Measurements from ENCODE around the gene DIPK1B. TPM values are rescaled to one million over a fixed set of nuclear protein-coding genes. Genes with fewer than 3 reads are reported as not detected.

DIPK1B gene
- total RNA-seq, 6 experiments from 2014 or later: not detected

GRCh38 chr9:136668983-136669790, 43.2 kb upstream of the DIPK1B start:
- peaks cover 3% of the 10 kb centered on the region; the same call in 1 of the 2 replicates for H3K27me3 Mint-ChIP-seq (ENCODE audit: insufficient read depth)
- H3K4me1 Mint-ChIP-seq (ENCODE audit: low read depth): no peaks in the 10 kb centered on the region
- no peaks in the 10 kb centered on the region for H3K9me3 Mint-ChIP-seq

GRCh38 chr9:136669791-136670464, 42.4 kb upstream of the DIPK1B start:
- H3K4me3 Mint-ChIP-seq: no peak overlapping the region
- no peak for TF ChIP-seq CTCF (IDR thresholded peaks at IDR 0.05)
- H3K9me3 Mint-ChIP-seq: no peaks in the 10 kb centered on the region
- DNase-seq: no peak
- H3K36me3 Mint-ChIP-seq (ENCODE audit: low read depth): no peaks in the 10 kb centered on the region
- no peaks in the 10 kb centered on the region for H3K4me1 Mint-ChIP-seq (ENCODE audit: low read depth)
- no peak overlapping the region for H3K27ac Mint-ChIP-seq
- H3K27me3 Mint-ChIP-seq (ENCODE audit: insufficient read depth): peaks cover 3% of the 10 kb centered on the region; the same call in 1 of the 2 replicates

More at GRCh38 chr9:136668983-136669790, 43.2 kb upstream of the DIPK1B start:
- Mint-ChIP-seq H3K27ac (no peak overlapping the region), H3K36me3 (ENCODE audit: low read depth) (no peaks in the 10 kb centered on the region), H3K4me3 (no peak overlapping the region)
- DNase-seq: no peak
- TF ChIP-seq CTCF (IDR thresholded peaks at IDR 0.05): no peak

DNA sequence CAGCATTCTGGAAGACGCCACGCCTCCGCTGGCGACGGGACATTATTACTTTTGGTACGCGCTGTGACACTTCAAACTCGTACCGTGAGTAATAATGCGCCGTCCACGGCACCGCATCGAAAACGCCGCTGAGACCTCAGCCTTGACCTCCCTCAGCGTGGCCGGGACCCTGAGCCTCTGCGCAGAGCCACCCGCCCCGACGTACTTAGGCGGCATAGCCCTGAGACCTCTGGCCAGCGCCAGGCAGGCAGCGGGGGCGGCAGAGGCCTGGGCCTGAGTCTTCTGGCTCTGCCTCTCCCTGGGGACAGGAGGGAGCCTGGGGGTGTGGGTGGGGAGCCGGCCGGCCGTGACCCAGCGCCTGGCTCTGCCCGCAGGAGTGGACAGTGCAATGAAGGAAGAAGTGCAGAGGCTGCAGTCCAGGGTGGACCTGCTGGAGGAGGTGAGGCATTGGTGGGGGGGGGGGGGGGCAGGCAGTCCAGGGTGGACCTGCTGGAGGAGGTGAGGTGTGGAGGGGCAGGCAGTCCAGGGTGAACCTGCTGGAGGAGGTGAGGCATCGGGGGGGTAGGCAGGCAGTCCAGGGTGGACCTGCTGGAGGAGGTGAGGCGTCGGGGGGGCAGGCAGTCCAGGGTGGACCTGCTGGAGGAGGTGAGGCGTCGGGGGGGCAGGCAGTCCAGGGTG, 41.7 kb upstream of the DIPK1B start:
- DNase-seq: no peak
- TF ChIP-seq CTCF (IDR thresholded peaks at IDR 0.05): no peak
- H3K4me1 Mint-ChIP-seq (ENCODE audit: low read depth): no peaks in the 10 kb centered on the region
- no peaks in the 10 kb centered on the region for H3K36me3 Mint-ChIP-seq (ENCODE audit: low read depth)
- H3K9me3 Mint-ChIP-seq: no peaks in the 10 kb centered on the region
- H3K27ac Mint-ChIP-seq: no peak overlapping the region
- peaks cover 3% of the 10 kb centered on the region; the same call in 1 of the 2 replicates for H3K27me3 Mint-ChIP-seq (ENCODE audit: insufficient read depth)
- no peak overlapping the region for H3K4me3 Mint-ChIP-seq

DNA sequence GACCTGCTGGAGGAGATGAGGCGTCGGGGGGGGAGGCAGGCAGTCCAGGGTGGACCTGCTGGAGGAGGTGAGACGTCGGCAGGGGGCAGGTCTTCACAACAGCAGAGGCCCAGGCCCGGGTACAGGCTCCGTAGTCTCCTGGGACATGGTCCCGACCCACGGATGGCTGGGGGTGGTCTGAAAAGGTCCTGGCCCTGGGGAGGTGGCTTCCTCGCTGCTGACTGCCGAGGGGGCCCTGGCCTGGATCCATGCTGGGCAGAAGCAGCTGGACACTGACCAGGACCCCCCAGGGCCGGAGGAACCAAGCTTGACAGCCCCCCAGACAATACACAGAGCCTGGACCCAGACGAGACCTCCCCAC, 41.1 kb upstream of the DIPK1B start:
- no peak for TF ChIP-seq CTCF (IDR thresholded peaks at IDR 0.05)
- no peak for DNase-seq
- Mint-ChIP-seq H3K27ac (no peak overlapping the region), H3K36me3 (ENCODE audit: low read depth) (no peaks in the 10 kb centered on the region), H3K4me1 (ENCODE audit: low read depth) (no peaks in the 10 kb centered on the region), H3K9me3 (no peaks in the 10 kb centered on the region), H3K27me3 (ENCODE audit: insufficient read depth) (peaks cover 3% of the 10 kb centered on the region; the same call in 1 of the 2 replicates), H3K4me3 (no peak overlapping the region)

GRCh38 chr9:136671646-136672430, 40.5 kb upstream of the DIPK1B start:
- Mint-ChIP-seq H3K27me3 (ENCODE audit: insufficient read depth) (no peaks in the 10 kb centered on the region), H3K9me3 (no peaks in the 10 kb centered on the region), H3K4me1 (ENCODE audit: low read depth) (no peaks in the 10 kb centered on the region), H3K4me3 (no peak overlapping the region), H3K36me3 (ENCODE audit: low read depth) (no peaks in the 10 kb centered on the region), H3K27ac (no peak overlapping the region)
- peak; percentile 87 for TF ChIP-seq CTCF (IDR thresholded peaks at IDR 0.05)
- DNase-seq: no peak
